NCI-H1930 (cell line): ENCODE results near the gene ACTR3.

Experiments
- DNase-seq, 2 experiments: peaks; one replicate each; lab custom pipeline; 2025; lab: John Stamatoyannopoulos, UW

ACTR3 gene

DNA sequence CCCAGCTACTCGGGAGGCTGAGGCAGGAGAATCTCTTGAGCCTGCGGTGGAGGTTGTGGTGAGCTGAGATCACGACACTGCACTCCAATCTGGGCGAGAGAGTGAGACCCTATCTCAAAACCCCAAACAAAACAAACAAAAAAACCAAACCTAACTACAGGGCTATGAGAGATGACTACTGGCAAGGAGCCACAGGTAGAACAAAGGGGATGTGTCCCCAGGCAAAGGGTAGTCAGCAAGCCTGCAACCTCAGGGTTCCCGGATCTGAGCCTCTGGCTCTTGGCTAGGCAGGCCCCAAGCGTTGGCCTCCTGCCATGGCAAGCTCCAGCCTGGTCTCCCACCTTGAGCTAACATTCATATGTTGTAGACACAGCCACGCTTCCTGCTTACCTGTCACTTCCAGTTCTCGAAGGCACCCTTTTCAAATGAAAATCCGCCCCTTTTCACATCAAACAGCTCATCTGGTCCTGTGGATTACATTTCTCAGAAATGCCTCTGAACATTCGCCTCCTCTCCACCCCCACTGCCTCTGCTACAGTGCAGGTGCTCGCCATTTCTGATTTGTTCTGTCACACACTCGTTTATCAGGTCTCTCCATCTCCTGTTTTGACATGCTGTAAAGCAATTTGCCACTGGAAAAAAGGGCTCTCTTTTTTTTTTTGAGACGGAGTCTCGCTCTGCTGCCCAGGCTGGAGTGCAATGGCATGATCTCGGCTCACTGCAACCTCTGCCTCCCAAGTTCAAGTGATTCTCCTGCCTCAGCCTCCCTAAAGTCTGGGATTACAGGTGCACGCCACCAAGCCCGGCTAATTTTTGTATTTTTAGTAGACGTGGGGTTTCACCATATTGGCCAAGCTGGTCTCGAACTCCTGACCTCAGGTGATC is 13.1 kb upstream of the ACTR3 start:
- DNase-seq = no peak

- peak in 1 of 2 experiments; percentile 22 for DNase-seq
Measured at GRCh38 chr2:113877711-113878598, 11.9 kb upstream of the ACTR3 start.

GRCh38 chr2:113878743-113879142 is 11.1 kb upstream of the ACTR3 start:
- DNase-seq = peak; percentile 17 to 29

DNA sequence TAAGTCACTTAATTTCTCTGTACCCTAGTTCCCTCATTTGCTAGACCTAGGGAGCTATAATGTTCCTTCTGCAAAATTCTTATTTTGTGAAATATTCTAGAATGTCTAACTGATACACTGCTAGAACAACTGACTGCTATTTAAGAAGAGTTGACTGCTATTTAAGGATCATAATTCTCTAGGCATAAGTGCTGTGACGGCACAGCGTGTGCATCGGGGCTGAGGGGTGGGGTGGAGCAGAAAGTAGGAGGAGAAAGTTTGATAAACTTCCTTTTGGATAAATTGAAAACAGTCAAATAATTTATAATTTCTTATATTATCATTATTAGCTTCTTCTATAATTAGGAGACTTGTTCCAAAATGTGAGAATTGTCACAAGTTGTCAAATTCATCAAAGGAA is 10.4 kb upstream of the ACTR3 start:
- DNase-seq = no peak

DNA sequence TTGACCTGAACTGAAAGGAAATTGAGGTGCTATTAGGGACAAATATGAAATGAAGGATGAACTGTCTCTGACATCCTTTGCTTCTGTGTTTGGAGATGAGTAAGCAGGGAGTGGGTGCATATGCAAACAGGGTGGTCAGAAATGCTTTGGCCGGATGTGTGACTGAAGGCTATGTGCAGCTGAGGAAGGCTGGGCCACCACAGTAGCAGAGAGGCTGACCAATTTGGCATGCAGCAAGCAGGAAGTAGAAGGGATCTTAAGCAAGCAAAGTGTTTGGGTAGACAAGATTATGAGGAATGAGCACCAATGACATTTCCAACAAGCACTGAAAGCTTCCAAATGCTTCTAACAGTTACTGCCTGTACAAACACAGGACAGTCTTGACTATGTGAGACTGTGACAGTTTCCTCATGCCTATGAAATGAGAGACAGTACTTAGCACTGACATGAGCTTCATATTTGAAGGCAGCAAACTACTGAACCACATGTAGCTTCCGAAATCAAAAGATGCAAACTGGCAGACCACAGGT is 3.3 kb upstream of the ACTR3 start:
- no peak for DNase-seq

GRCh38 chr2:113887009-113887792 is 2.7 kb upstream of the ACTR3 start:
- DNase-seq = no peak

GRCh38 chr2:113888641-113889470 is 1.0 kb upstream of the ACTR3 start:
- DNase-seq = no peak

DNA sequence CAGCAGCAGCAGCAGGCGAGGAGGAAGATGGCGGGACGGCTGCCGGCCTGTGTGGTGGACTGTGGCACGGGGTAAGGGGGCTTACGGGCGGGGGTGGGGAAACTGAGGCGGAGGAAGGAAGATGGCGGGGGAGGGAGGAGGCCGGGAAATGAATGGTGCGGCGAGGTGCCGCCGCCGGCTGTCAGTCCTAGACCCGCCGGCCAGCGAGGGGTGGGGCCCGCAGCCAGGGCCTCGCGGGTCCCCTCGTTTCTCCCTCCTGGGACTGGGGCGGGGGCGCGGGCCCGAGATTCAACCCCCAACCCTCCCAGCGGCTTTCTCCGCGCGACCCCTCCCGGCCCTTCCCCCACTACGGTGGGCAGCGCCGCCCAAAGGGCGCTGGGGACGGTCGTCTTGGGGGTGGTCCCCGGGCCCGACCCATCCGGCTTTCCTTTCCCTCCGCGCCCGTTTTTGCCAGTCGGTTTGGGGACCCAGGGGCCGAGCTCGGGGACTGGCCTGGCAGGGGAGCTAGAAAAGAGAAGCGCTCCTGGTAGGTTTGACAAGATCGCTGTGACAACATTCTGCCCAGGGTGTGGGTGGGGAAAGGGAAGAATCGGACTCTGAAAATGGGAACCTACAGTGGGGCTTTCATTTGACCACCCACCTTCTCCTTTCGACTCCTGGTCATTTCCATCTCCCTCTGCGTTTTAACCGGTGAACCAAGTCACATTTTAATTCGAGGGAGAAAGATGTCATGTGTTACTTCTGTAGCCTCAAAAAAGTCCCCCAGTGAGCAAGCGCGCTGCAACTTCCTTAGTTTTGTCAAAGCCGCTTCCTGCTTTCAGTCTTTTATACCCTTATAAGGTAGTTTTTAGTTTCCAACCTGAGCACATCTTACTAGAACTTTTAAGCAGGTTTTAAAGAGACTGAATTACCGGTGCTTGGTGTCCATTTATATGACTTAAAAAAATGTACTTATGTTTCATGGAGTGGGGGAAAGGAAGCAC is 655 bp downstream of the ACTR3 start:
- peak in 1 of 2 experiments; percentile 25 for DNase-seq

- no peak for DNase-seq
Measured at GRCh38 chr2:113891265-113891959, 1.5 kb downstream of the ACTR3 start.

GRCh38 chr2:113892004-113892710 is 2.3 kb downstream of the ACTR3 start:
- no peak for DNase-seq

DNA sequence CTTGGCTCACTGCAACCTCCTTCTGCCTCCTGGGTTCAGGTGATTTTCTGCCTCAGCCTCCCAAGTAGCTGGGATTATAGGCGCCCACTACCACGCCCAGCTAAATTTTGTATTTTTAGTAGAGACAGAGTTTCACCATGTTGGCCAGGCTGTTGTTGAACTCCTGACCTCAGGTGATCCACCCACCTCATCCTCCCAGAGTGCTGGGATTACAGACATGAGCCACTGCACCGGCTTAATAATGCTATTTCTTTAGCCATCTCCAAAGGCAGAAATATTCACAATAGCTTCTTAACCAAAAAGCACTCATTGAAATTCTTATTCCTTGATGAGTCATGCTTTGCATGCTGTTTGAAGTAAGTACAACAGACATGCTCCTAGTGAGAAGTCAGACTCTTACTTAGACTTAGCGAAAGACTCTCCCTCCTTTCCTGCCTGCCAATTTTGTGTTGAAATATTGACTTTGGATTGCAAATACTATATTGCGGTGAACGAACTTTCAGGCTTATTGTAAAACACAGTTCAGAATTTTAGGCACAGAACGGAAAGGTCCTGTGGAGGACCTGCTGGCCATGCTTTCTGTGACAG is 4.4 kb downstream of the ACTR3 start:
- no peak for DNase-seq

- DNase-seq = no peak
Measured at GRCh38 chr2:113895301-113895700, 5.4 kb downstream of the ACTR3 start.

GRCh38 chr2:113895819-113896563 is 6.1 kb downstream of the ACTR3 start:
- no peak for DNase-seq

- no peak for DNase-seq
Measured at GRCh38 chr2:113896791-113897190, 6.9 kb downstream of the ACTR3 start.

DNA sequence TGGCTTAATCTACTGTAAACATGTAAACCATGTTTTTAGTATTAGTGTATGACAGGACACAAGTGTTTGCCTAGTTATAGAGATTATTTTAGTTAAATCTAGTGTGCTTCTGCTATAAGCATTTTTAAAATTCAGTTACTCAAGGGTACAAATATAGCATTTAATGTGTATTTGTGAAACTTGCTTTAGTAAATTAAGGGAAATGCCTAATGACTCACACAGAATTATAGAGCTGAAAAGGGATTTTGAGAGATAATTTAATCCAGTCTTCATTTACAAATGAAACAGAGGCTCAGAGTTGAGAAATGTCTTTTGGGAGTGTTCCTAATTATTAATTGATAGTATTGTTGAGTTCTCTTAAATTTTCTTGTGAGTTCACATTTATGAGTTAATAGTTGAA is 8.2 kb downstream of the ACTR3 start:
- DNase-seq = no peak

- no peak for DNase-seq
Measured at GRCh38 chr2:113899166-113899565, 9.3 kb downstream of the ACTR3 start.

DNA sequence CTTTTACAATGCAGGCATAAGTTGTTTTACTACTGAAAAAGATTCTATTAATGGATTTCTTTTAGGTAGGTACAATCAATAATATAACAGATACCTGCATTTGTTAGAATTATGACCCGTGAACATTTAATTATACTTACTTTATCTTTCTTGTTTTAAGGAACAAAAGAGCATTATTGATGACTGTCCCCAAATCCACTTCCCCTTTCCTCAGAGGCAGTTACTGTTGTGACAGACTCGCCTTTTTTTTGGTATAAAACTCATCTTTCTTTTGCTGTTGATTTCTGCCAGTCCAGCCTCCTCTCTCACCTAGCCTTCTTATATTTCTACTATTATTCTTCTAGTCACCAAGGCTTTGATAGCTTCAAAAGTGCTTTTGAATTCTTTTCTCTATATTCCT is 12.1 kb downstream of the ACTR3 start:
- DNase-seq = no peak
